GM12878 (cell line): ENCODE measurements around the gene GPX7. TPM values are rescaled to one million over a fixed set of nuclear protein-coding genes. Genes with fewer than 3 reads are reported as not detected.

ENCODE experiments used
- ATAC-seq: fragments of 200-7000 bp; cut with Tn5 transposase; 3 replicates; pipeline ENCODE4 v1.9.1; 2020; ENCODE audit warnings: mild to moderate bottlenecking, moderate library complexity
- BruUV-seq: library from RNA; stranded (reverse); fragments of 400-500 nt; replicated peaks from 2 replicates; lab custom pipeline; 2021; lab: Mats Ljungman, UMichigan
- CTCF ChIA-PET: fragments of 300-600 bp; sonication (Branson Sonifier 250); formaldehyde crosslinking; extraction: SDS; loops from one replicate; lab custom pipeline; 2021; ENCODE audit warnings: inconsistent platforms; lab: Yijun Ruan, JAX
- POLR2A ChIA-PET: fragments of 350-600 bp; formaldehyde crosslinking; extraction: SDS; loops from one replicate; lab custom pipeline; 2021; ENCODE audit warnings: inconsistent platforms; lab: Charles Lee
- RAD21 ChIA-PET: fragments of 300-600 bp; sonication (Branson Sonifier 250); formaldehyde crosslinking; loops from one replicate; lab custom pipeline; 2023; ENCODE audit warnings: antibody characterized with exemption; ENCODE audit not compliant: unreplicated experiment; lab: Charles Lee
- SMC1A ChIA-PET: fragments of 300-600 bp; sonication (Branson Sonifier 250); formaldehyde crosslinking; loops from one replicate; lab custom pipeline; 2023; ENCODE audit not compliant: unreplicated experiment, uncharacterized antibody; lab: Charles Lee
- DNase-seq: peaks from one replicate; pipeline ENCODE4 v3.0.0-alpha.2; 2011; ENCODE audit warnings: low read depth, low spot score
- FAIRE-seq: peaks from 3 replicates; lab custom pipeline; 2011; peaks lifted over from hg19 to GRCh38; lab: Jason Lieb, UNC
- H2AFZ ChIP-seq: 2 replicates; pipeline ENCODE4 v1.6.0; 2011; ENCODE audit warnings: low read depth, low read length, control low read depth; ENCODE audit not compliant: control insufficient read depth
- H3K27ac ChIP-seq: 2 replicates; pipeline ENCODE4 v1.5.1; 2011; ENCODE audit warnings: control low read depth; ENCODE audit not compliant: control insufficient read depth, insufficient read depth
- H3K27me3 ChIP-seq, 2 experiments: replicated peaks in 1 of 2; 2 replicates each; pipeline versions ENCODE4 v1.6.0 to v1.6.1; 2011; ENCODE audit warnings: low read length in 1 of 2; ENCODE audit not compliant: control insufficient read depth in 2 of 2, insufficient read depth in 2 of 2
- H3K36me3 ChIP-seq, 2 experiments: 2 replicates each; pipeline ENCODE4 v1.5.1; 2011; ENCODE audit warnings: low read length in 1 of 2; ENCODE audit not compliant: control insufficient read depth in 2 of 2, insufficient read depth in 2 of 2
- H3K4me1 ChIP-seq: 2 replicates; pipeline ENCODE4 v1.6.1; 2011; ENCODE audit warnings: mild to moderate bottlenecking, low read length, moderate library complexity, mixed read lengths; ENCODE audit not compliant: control insufficient read depth, insufficient read depth
- H3K4me2 ChIP-seq: 2 replicates; pipeline ENCODE4 v1.6.0; 2011; ENCODE audit warnings: control low read depth; ENCODE audit not compliant: control insufficient read depth, insufficient read depth
- H3K4me3 ChIP-seq: fragments of 200-600 bp; sonication (generic); 2 replicates; pipeline ENCODE4 v1.5.1; 2016
- H3K79me2 ChIP-seq: 2 replicates; pipeline ENCODE4 v1.6.0; 2011; ENCODE audit warnings: low read length; ENCODE audit not compliant: control insufficient read depth, insufficient read depth
- H3K9ac ChIP-seq: 2 replicates; pipeline ENCODE4 v1.8.0; 2011; ENCODE audit warnings: low read length, control low read depth, mixed read lengths; ENCODE audit not compliant: control insufficient read depth, insufficient read depth
- H3K9me3 ChIP-seq: replicated peaks from 3 replicates; pipeline ENCODE4 v1.5.1; 2011; ENCODE audit warnings: mild to moderate bottlenecking, low read length; ENCODE audit not compliant: control insufficient read depth, insufficient read depth
- H4K20me1 ChIP-seq: 2 replicates; pipeline ENCODE4 v1.6.0; 2011; ENCODE audit not compliant: control insufficient read depth, insufficient read depth
- ATF2 ChIP-seq: IDR thresholded peaks from 2 replicates; pipeline ENCODE4 v1.6.1; 2012; ENCODE audit warnings: low read length, inconsistent platforms
- BCLAF1 ChIP-seq: fragments of 450-650 bp; IDR thresholded peaks from 2 replicates; pipeline ENCODE4 v1.6.1; 2017; ENCODE audit warnings: antibody characterized with exemption, mild to moderate bottlenecking, moderate library complexity
- BRCA1 ChIP-seq: IDR thresholded peaks from 2 replicates; pipeline ENCODE4 v1.6.1; 2011; ENCODE audit warnings: low read depth, low read length, improper control_type of control experiment
- CBX5 ChIP-seq: sonication (generic); IDR thresholded peaks from 2 replicates; pipeline ENCODE4 v1.6.1; 2016; ENCODE audit warnings: low read depth, moderate library complexity, mild to moderate bottlenecking, inconsistent platforms
- ELK1 ChIP-seq: IDR thresholded peaks from 2 replicates; pipeline ENCODE4 v1.6.1; 2012; ENCODE audit warnings: low read depth, low read length, improper control_type of control experiment
- KLF5 ChIP-seq: fragments of 450-650 bp; IDR thresholded peaks from 2 replicates; pipeline ENCODE4 v1.6.1; 2014; ENCODE audit warnings: mild to moderate bottlenecking; ENCODE audit not compliant: partially characterized antibody
- NFYA ChIP-seq: IDR thresholded peaks from 2 replicates; pipeline ENCODE4 v1.6.1; 2011; ENCODE audit warnings: low read depth, mild to moderate bottlenecking, low read length, improper control_type of control experiment, borderline replicate concordance
- NR2C2 ChIP-seq: IDR thresholded peaks from 2 replicates; pipeline ENCODE4 v1.6.1; 2011; ENCODE audit warnings: borderline replicate concordance, low read depth; ENCODE audit not compliant: control insufficient read depth, insufficient read length
- RBBP5 ChIP-seq: fragments of 200-600 bp; sonication (generic); conservative IDR thresholded peaks from 2 replicates; pipeline ENCODE4 v1.6.1; 2016
- REST ChIP-seq: IDR thresholded peaks from 2 replicates; pipeline ENCODE4 v1.6.1; 2012; ENCODE audit warnings: mild to moderate bottlenecking, low read depth, low read length
- SMC3 ChIP-seq: IDR thresholded peaks from 2 replicates; pipeline ENCODE4 v1.6.1; 2011; ENCODE audit warnings: low read length, improper control_type of control experiment, borderline replicate concordance
- USF1 ChIP-seq: IDR thresholded peaks from 2 replicates; pipeline ENCODE4 v1.6.1; 2011; ENCODE audit warnings: borderline replicate concordance, low read depth, mild to moderate bottlenecking, moderate library complexity, mixed read lengths, low read length; ENCODE audit not compliant: insufficient read depth; ENCODE audit errors: extremely low read length
- ZNF24 ChIP-seq: fragments of 450-650 bp; IDR thresholded peaks from 2 replicates; pipeline ENCODE4 v1.6.1; 2017; ENCODE audit warnings: antibody characterized with exemption, mild to moderate bottlenecking
- ZNF384 ChIP-seq: IDR thresholded peaks from 2 replicates; pipeline ENCODE4 v1.6.1; 2012; ENCODE audit warnings: low read depth, mild to moderate bottlenecking, low read length, improper control_type of control experiment, borderline replicate concordance
- WGBS: methylation state at CpG from one replicate; pipeline ENCODE4 v1.1.6; 2016; ENCODE audit warnings: low lambda C conversion rate; ENCODE audit not compliant: insufficient replicate concordance, insufficient coverage; ENCODE audit errors: missing lambda C conversion rate; 5-methylcytosine and 5-hydroxymethylcytosine counted together
- in situ Hi-C: fragments of 300-500 bp; cut with MboI; formaldehyde crosslinking; loops from 9 replicates; pipeline ENCODE4 v1.14.3; 2018; ENCODE audit warnings: mixed read lengths
- intact Hi-C: fragments of 100-400 bp; cut with micrococcal nuclease; formaldehyde crosslinking; loops from one replicate; pipeline ENCODE4 v1.14.2; 2022; ENCODE audit not compliant: unreplicated experiment
- polyA plus RNA-seq, 11 experiments: library from polyadenylated mRNA; depleted of rRNA in 4 of 11; unstranded in 6 of 11; stranded (reverse) in 5 of 11; fragments of >200 nt; fragmentation: Nextera tagmentation in 4 of 11; fragmentation: Illumina TruSeq in 1 of 11; extraction: Ambion mirVana in 4 of 11; extraction: Trizol in 1 of 11; gene quantifications; 1 replicate in 1 of 11; 2 replicates in 10 of 11; pipeline versions ENCODE4 v1.2.1 to v1.2.3, GENCODE V29; 2011 to 2016; ENCODE audit warnings: inconsistent platforms in 2 of 11, missing spikeins in 2 of 11, low read depth in 1 of 11
- total RNA-seq, 4 experiments: library from RNA; depleted of rRNA in 3 of 4; stranded (reverse); fragments of >200 nt in 3 of 4; fragmentation: Illumina TruSeq in 1 of 4; extraction: Trizol in 1 of 4; gene quantifications; 2 replicates each; pipeline versions ENCODE4 v1.2.1 to v1.2.3, GENCODE V29; 2013 to 2021

The GPX7 gene
- total and polyA plus RNA-seq, 10 of the 15 experiments (the other 5 are each of a cell fraction or from before 2014, with no cell fraction given) = 1.9 to 4.2 (median 2.5) TPM; not detected in 1

- ChIA-PET SMC1A (interaction anchor here (0.6 to 1.4 kb wide), 4 partner anchors 10 to 1301 kb away, joined by 3 to 5 read pairs (median 4); no protein-coding TSS in a partner anchor), RAD21 (interaction anchor here (1.0 to 1.9 kb wide), 2 partner anchors 15 to 98 kb away, joined by 4 read pairs; partner anchors contain the start of gene TUT4), POLR2A (interaction anchor here (0.7 kb wide), 1 partner anchor 351 kb away, joined by 4 read pairs; no protein-coding TSS in a partner anchor), CTCF (interaction anchor here (0.7 to 1.6 kb wide), 3 partner anchors 10 to 15 kb away, joined by 3 read pairs; partner anchors contain the start of gene TUT4)
- H2AFZ ChIP-seq = no peak overlapping the region
- intact Hi-C loops = no loop called here
- 94% methylated on average over 5 of the region's 5 CpGs for WGBS
- ATAC-seq (no peak), DNase-seq (no peak), FAIRE-seq (no peak)
- H4K20me1 ChIP-seq = no peaks in the 10 kb centered on the region
- no peak overlapping the region for H3K4me3 ChIP-seq
- H3K27me3 ChIP-seq = no peaks in the 10 kb centered on the region
- no peaks in the 10 kb centered on the region for H3K9me3 ChIP-seq
- in situ Hi-C loops = no loop called here
- H3K79me2 ChIP-seq = no peaks in the 10 kb centered on the region
- H3K4me1 ChIP-seq = peaks cover 3% of the 10 kb centered on the region; the same call in 1 of the 2 replicates
- H3K36me3 ChIP-seq = no peaks in the 10 kb centered on the region
- no peak overlapping the region for H3K4me2 ChIP-seq
- H3K27ac ChIP-seq = no peak overlapping the region
- no peak overlapping the region for H3K9ac ChIP-seq
- BruUV-seq = no TSS peak
- TF ChIP-seq NR2C2 = no peak
- TF ChIP-seq ZNF384 = no peak
- TF ChIP-seq CBX5 = no peak
- no peak for TF ChIP-seq BRCA1
- TF ChIP-seq ZNF24 = no peak
- no peak for TF ChIP-seq RBBP5
- no peak for TF ChIP-seq ELK1
- no peak for TF ChIP-seq USF1
- no peak for TF ChIP-seq BCLAF1
- TF ChIP-seq KLF5 = no peak
- no peak for TF ChIP-seq ATF2
- TF ChIP-seq NFYA = no peak
- TF ChIP-seq REST = no peak
- no peak for TF ChIP-seq SMC3
Measured at GRCh38 chr1:52567943-52568342, 34.2 kb upstream of the GPX7 start.
